Bone marrow (tissue), 2 donors: ENCODE measurements around the gene ARHGAP24.

ENCODE experiments used
- DNase-seq, 2 donors: peaks; one replicate each; lab custom pipeline; 2025; lab: John Stamatoyannopoulos, UW

Gene ARHGAP24

DNA sequence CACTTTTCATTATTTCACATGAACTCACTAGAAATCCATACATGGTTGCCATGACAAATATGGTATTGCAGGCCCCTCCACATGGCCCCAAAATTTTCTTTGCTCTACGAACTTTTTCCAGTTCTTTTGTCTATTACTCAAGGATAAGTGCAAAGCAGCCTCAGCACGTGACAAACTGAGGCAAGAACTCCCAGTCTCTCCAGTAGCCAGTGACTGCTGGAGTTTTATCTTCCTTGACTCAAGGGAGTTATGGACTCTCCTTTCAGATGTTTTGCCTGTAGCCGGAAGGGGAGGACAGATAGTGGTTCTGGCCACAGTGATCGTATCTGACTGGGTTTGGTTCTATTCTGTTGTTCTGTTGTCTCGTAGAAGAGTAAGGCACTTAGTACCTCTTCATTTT is 105.5 kb downstream of the ARHGAP24 start:
- no peak for DNase-seq

DNA sequence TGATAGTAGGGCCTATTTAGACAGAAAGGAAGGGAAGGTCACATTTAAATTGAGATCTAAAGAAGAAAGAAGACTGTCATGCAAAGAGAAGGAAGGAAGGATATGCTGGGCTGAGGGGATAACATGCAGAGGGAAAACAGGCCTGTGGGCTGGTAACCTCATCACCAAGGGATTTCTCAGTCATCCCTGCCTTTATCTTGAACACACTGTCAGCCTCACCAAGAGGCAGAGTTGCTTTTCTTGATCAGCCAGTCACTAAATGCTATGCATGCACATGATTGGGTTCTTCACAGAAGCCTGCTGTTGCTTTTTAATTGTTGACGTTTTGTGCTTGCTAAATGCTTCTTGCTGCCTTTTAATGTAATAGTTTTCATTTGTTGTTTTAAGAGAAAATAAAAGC is 113.0 kb downstream of the ARHGAP24 start:
- DNase-seq: no peak

- no peak for DNase-seq
Observed at GRCh38 chr4:85591406-85592098, 116.6 kb downstream of the ARHGAP24 start.

- no peak for DNase-seq
Observed at GRCh38 chr4:85595098-85595775, 120.3 kb downstream of the ARHGAP24 start.

DNA sequence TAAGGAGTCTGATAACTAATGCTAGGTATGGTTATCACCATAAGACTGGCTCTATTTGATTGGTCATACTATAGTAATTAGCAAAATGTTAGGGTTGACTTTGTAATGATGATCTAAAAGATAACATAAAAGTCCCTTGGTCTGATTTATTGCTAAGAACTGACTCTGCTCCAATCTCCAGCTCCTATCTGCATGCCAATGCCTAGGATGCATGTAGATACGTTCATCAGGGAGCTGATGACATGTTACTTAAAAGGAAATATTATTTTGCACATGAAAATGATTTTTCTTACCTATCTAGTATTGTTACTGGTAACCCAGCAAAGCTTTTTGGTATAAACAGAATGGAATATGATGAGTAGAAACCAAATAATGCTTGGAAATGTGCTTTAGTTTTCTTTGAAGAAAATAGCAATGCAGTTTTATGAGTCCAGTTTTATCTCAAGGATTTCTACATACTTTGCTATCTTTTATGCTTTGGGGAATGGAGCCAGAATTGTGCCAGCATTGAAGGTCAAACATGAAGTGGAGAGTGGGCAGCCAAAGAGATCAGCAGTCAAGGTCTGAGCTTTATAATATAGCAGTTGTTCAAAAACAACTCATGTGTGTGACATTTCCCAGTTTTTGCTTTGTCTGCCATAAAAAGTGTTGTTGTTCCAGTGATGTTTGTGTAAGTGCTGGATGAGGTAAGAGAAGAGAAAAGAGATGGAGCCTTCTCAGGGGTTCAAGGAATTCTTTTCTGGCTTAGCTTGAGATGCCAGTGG is 121.0 kb downstream of the ARHGAP24 start:
- no peak for DNase-seq

- DNase-seq: no peak
Observed at GRCh38 chr4:85598936-85599335, 124.0 kb downstream of the ARHGAP24 start.

GRCh38 chr4:85600501-85600900 is 125.6 kb downstream of the ARHGAP24 start:
- no peak for DNase-seq

DNA sequence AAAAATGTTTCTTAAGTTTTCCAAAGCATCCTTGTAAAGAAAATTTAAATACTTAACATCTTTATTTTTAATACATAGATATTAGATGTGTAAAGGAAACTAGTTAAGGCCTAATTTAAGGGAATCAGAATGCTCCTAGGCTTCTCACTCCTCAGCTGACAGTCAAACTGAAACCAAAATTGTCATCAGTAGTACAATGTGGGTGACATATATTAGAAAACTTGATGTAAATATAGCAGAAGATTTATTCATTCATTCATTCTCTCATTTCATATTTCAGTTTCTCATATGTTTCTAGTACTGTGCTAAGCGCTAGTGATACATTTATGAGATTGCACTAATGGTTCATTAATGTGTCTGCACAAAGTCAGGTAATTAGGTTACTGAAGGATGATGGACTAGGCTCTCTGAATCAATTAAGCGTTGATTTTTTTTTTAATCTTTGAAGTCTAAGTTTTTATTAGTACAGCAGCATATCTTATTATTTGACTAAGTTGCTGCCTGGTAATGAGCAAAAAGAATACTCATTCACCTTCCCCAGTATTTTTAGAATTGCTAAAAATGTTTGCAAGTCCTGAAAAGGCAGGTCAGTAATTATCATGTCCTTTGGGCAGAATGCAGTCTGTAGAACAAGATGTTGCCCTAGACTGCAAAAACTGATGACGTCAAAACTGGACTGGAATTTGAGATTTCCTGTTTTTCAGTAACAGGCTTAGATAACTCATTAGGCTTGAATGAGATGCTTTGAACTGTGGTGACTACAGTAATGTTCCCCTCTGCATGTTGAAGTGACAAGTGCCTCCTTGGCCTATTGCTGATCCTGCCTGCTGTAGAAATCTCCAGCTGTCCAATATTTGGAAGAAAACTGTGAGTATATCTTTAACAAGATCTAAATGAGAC is 128.7 kb downstream of the ARHGAP24 start:
- no peak for DNase-seq

DNA sequence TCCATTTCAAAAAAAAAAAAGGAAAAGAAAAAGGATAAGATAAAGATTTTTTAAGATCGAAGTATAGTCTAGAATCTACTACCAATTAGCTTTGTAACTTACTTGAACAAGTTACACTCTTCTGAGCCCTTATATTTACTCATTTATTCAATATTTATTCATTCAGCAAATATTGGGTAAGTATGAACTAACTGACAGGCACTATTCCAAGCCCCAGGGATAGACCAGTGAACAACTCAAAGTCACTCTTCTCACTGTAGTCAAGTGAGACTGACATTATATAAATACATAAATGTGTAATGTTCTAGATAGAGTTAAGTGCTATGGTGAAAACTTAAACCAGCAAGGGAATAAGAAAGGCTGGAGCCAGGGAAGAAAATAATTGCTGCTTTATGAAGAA is 131.6 kb downstream of the ARHGAP24 start:
- DNase-seq: no peak

DNA sequence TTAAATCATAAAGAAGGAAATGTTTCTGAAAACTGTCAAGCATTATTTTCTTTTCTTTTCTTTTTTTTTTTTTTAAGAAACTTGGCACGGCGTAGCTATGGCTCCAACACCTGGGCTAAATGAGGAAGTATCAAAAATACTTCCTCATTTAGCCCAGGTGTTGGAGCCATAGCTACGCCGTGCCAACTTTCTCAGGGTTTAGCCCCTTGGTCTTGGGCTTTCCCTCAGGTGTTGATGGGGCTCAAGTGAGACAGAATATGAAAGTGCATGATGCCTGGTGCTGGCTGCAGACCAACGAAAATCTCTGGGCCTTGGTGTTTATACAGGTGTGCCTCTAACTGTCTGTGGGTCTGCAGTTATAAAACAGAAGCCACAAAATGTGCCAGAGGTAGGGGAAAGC is 132.7 kb downstream of the ARHGAP24 start:
- no peak for DNase-seq

DNA sequence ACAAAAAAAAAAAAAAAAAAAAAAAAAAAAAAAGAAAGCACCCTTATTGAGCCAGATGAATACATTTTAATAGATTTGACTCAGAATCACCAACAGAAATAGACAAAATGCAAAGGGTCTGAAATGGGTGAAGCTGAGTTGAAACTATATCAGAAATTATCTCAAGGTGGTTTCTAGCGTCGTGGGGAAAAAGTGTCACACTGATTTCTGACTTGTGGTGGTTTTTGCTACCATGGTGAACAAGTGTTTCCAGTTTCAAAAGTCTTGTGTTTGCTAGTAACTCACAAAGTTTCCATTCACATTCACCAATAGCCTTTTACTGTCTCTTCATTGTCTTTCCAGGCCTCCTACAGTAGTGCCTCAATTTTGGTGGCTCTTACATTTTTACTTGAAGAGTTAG is 135.5 kb downstream of the ARHGAP24 start:
- DNase-seq: no peak

DNA sequence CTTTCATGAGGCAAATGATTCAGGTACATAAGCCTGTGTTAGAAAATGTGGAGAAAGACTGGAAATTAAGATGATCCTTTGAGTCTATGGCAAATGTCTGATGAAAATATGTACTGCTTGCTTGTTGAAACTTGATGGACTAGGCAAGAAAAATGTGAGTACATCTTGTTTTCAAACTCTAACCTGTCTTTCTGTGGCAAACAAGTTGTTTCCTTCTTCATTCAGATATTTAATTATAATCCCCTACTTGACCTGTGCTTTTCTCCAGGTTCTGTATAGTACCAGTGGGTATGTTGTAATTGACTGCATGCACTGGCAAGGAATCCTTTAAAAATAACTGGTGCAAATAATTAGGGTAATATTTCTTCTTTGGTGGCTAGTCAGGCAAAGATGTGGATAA is 136.7 kb downstream of the ARHGAP24 start:
- no peak for DNase-seq

GRCh38 chr4:85613901-85614300 is 139.0 kb downstream of the ARHGAP24 start:
- DNase-seq: no peak

DNA sequence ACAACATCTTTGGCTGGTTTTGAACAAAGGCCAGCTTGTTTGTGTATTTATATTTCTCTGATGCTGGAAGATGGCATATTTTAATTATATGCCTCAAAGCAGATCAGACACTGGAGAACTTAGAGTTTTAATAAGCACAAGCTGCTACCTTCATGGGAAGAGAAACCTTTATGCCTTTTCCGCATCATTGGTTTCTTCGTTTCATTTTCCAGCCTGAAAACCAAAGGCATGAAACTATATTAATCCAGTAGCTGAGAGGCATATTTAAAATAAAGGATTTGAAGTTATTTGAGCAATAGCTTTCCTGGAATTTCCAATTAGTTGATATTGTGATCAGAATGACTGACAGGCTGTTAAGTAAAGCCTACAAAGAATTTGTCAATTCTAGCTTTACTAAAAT is 141.0 kb downstream of the ARHGAP24 start:
- DNase-seq: no peak

- no peak for DNase-seq
Observed at GRCh38 chr4:85617202-85617601, 142.3 kb downstream of the ARHGAP24 start.

DNA sequence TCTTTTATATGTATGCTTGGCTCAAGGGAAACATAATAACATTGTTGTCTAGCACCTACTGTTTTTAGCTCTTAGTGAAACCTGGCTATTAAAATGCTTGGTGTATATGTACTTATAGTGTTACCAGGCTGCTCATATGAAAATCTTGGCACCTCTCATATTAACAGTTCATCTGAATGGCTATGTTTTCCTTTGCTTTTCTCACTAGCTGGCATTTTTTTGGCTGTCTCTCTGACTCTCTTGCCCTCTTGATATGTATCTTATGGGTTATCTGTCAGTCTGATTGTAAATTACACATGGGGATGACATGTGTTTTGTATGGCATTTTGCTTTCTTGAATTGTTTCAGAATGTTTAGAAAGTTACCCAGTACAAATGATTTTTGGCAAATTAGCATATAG is 158.0 kb downstream of the ARHGAP24 start:
- DNase-seq: no peak

DNA sequence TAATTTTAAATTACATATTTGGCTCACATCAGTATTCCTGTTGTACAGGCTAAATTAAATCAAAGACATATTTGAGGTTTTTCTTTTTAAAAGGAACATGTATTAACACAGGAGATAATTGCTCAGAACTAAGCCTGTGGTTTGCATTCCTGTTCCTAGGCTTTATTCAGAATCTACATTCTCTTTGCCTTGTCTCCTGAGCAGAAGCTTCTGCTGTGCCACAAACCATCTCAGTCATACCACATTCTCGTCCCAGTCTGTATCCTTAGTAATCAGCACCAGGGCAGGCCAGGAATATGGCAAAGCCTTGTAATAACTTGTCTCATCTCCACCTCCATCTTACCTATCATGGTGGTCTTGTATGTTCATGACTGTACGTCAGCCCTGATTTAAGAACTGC is 162.8 kb downstream of the ARHGAP24 start:
- DNase-seq: no peak

GRCh38 chr4:85639946-85640345 is 165.0 kb downstream of the ARHGAP24 start:
- no peak for DNase-seq

- no peak for DNase-seq
Observed at GRCh38 chr4:85642356-85643100, 167.6 kb downstream of the ARHGAP24 start.

- no peak for DNase-seq
Observed at GRCh38 chr4:85644061-85644460, 169.1 kb downstream of the ARHGAP24 start.

DNA sequence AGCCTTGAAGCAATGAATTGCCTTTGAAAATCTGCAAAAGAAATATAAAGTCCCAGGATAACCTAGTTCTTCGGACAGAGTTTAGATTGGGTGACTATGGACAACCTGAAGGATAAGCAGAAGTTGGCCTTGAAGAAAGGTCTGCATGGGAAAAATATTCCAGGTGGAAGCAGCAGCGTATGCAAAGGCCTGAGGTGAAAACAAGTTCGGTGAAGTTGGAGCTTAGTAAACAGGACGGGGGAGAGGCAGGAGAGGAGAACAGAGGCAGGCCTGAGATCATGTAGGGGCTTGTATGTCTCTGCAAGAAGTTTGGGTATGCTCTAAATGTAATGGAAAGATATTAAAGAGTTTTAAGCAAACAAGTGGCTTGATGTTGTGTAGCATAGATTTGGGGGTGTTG is 176.0 kb downstream of the ARHGAP24 start:
- no peak for DNase-seq
